Rectal smooth muscle tissue (tissue), 1 donor: ENCODE measurements around the gene ZNF785.

Experiments used
- H3K27ac ChIP-seq: one replicate; pipeline ENCODE4 v1.7.0; 2013; ENCODE audit warnings: low read depth, low read length, inconsistent platforms
- H3K27me3 ChIP-seq: one replicate; pipeline ENCODE4 v1.7.0; 2013; ENCODE audit warnings: low read length; ENCODE audit not compliant: control insufficient read depth, insufficient read depth
- H3K36me3 ChIP-seq: one replicate; pipeline ENCODE4 v1.7.0; 2013; ENCODE audit warnings: low read length; ENCODE audit not compliant: control insufficient read depth, insufficient read depth
- H3K4me1 ChIP-seq: one replicate; pipeline ENCODE4 v1.7.0; 2013; ENCODE audit warnings: low read length; ENCODE audit not compliant: control insufficient read depth, insufficient read depth
- H3K4me3 ChIP-seq: one replicate; pipeline ENCODE4 v1.7.0; 2013; ENCODE audit warnings: low read length
- H3K9ac ChIP-seq: one replicate; pipeline ENCODE4 v1.7.0; 2013; ENCODE audit warnings: low read length

Gene ZNF785

DNA sequence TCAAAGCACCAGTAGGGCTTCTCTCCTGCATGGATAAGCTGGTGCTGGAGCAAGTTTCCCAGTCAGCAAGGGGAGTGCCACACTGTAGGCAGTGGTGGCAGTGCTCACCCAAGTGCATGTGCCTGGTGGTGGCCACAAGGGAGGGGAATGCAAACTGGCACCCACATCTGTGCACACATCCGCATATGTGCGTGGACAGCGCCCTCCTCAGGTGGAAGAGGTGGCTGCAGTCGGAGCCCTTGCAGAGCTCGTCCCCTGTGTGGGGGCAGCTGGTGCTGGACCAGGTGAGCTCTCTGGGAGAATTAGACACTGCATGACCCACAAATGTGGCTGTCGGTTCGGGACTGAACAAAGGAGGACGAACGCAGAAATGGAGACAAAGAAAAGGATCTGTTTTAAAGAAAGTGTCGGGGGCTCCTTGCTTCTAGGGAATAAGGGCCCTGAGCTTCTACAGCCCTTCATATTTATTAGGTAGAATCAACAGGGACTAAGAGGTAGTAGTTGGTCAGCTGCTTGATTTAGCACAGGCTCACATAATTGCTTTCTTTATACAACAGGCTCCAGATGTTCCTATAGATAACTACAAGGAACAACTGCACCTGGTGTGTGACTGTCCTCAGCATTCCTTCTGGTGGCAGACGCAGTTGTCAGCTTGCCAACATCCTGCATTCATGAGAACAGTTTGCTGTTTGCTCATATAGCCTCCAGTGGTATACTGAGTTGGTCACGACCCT lies 30.0 kb upstream of the ZNF785 start:
- no peak overlapping the region for H3K9ac ChIP-seq
- H3K36me3 ChIP-seq, result no peaks in the 10 kb centered on the region
- no peaks in the 10 kb centered on the region for H3K27me3 ChIP-seq
- H3K4me3 ChIP-seq, result no peak overlapping the region
- no peaks in the 10 kb centered on the region for H3K4me1 ChIP-seq
- H3K27ac ChIP-seq, result no peak overlapping the region

DNA sequence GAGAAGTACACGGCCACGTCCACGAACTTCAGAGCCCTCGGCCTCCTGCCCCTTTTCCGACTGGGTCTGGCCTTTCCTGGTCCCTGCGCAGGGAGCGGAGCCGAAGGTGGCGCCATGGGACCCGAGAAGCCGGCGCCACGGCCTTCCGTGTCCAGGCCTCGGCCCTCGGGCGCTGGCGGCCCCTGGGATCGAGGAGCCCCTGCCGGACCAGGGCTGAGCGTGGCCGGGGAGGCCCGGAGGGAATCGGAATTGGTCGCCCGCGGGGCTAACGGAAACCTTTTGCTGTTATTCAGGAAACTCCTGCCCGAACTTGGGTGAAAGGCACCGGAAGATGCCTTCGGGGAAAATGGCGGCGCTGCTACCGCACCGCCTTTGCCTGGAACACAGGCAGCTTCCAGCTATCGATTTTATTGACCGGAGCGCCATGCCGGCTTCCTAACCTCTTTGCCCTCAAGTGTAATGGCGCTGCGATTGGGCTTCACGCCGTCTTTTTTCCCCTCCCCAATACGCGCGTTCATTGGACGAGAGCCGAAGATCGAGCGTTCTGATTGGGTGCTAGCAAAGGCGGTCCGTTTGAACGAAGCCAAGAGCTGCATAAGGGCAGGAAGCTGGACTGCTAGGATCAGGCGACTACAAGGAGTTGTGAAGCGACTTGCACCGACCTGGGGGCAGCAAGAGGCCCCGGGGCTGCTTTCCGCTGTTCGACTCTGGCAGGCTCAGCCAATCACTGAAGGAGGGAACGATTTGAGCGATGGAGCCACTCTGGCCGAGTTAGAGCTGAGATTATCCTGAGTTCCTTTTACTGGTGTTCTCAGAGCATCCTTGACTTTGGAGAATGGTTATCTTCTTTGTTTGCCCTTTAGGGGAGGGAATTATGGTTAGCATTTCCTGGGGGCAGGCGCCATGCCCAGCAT lies 24.7 kb upstream of the ZNF785 start, which contains the start of gene ZNF689:
TSS of gene ZNF689 (minus strand) at position 464 of the 914 bp plus-strand sequence. CDS start at position 116, 348 bp downstream.
- Histone ChIP-seq H3K27me3 (no peaks in the 10 kb centered on the region), H3K36me3 (peaks cover 1% of the 10 kb centered on the region), H3K4me3 (peak within 1 kb of the TSS; percentile 89), H3K27ac (peak within 1 kb of the TSS; percentile 97), H3K9ac (peak within 1 kb of the TSS; percentile 98), H3K4me1 (no peaks in the 10 kb centered on the region)

GRCh38 chr16:30609002-30609925 lies 23.8 kb upstream of the ZNF785 start:
- Histone ChIP-seq H3K36me3 (peaks cover 9% of the 10 kb centered on the region), H3K9ac (peak overlapping the region; percentile 98), H3K4me1 (no peaks in the 10 kb centered on the region), H3K27me3 (no peaks in the 10 kb centered on the region), H3K27ac (peak overlapping the region; percentile 97), H3K4me3 (peak overlapping the region; percentile 89)

DNA sequence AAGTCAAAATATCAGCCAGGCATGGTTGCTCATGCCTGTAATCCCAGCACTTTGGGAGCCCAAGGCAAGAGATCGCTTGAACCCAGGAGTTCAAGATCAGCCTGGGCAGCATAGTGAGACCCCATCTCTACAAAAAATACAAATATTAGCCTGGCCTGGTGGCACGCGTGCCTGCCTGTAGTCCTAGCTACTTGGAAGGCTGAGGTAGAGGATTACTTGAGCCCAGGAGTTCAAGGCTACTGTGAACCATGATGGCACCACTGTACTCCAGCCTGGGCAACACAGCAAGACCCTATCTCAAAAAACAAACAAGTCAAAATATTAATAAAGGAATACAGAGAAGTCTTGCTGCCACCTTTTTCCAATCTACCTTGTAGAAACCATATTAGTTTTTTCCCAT lies 20.5 kb upstream of the ZNF785 start:
- no peak overlapping the region for H3K9ac ChIP-seq
- H3K27me3 ChIP-seq, result no peaks in the 10 kb centered on the region
- H3K36me3 ChIP-seq, result peaks cover 13% of the 10 kb centered on the region
- H3K4me3 ChIP-seq, result no peak overlapping the region
- no peak overlapping the region for H3K27ac ChIP-seq
- no peaks in the 10 kb centered on the region for H3K4me1 ChIP-seq

DNA sequence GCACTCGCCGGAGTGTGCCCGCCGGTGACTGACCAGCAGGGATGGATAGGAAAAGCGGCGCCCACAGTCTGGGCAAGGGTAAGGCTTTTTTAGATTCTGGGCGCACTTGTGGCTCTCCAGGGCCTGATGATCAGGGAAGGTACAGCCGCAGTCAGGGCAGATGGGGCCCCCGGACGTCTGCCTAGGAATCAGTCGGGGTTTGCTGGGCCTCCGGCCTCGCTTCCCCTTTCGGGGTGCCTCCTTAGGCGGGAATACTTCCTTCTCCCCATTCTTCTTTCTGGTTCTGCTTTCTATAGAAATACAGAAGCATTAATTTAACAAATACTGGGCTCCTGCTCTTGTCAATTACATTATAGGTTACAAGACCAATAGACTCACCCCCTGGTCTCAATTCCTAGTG lies 19.7 kb upstream of the ZNF785 start:
- Histone ChIP-seq H3K4me1 (no peaks in the 10 kb centered on the region), H3K4me3 (no peak overlapping the region), H3K27ac (no peak overlapping the region), H3K36me3 (peaks cover 13% of the 10 kb centered on the region), H3K27me3 (no peaks in the 10 kb centered on the region), H3K9ac (no peak overlapping the region)

GRCh38 chr16:30604316-30604947 lies 18.9 kb upstream of the ZNF785 start:
- Histone ChIP-seq H3K4me3 (no peak overlapping the region), H3K4me1 (no peaks in the 10 kb centered on the region), H3K9ac (no peak overlapping the region), H3K36me3 (peaks cover 13% of the 10 kb centered on the region), H3K27ac (no peak overlapping the region), H3K27me3 (no peaks in the 10 kb centered on the region)

GRCh38 chr16:30603945-30604315 lies 18.4 kb upstream of the ZNF785 start:
- Histone ChIP-seq H3K4me3 (no peak overlapping the region), H3K9ac (no peak overlapping the region), H3K36me3 (peaks cover 13% of the 10 kb centered on the region), H3K4me1 (no peaks in the 10 kb centered on the region), H3K27me3 (no peaks in the 10 kb centered on the region), H3K27ac (no peak overlapping the region)

GRCh38 chr16:30602616-30603277 lies 17.2 kb upstream of the ZNF785 start:
- H3K36me3 ChIP-seq, result peaks cover 13% of the 10 kb centered on the region
- no peaks in the 10 kb centered on the region for H3K27me3 ChIP-seq
- no peak overlapping the region for H3K9ac ChIP-seq
- H3K4me3 ChIP-seq, result no peak overlapping the region
- H3K27ac ChIP-seq, result no peak overlapping the region
- H3K4me1 ChIP-seq, result no peaks in the 10 kb centered on the region

DNA sequence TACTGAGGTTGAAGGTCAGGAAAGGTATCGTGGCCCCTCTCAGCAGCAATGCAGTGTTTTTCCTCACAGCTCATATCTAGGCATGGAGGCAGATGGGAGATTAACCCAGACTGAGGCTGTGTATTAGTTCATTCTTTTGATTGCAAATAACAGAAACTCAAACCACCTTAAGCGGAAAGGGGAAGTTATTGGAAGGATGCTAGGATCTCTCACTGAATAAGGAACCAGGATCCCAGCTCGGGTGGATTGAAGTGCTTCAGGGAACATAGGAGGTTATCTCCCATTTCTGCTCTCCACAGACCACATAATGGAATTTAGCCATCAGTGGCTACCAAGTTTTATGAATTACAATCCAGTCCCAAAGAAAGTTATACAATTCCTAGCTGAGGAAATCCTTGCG lies 16.5 kb upstream of the ZNF785 start:
- no peak overlapping the region for H3K4me3 ChIP-seq
- H3K4me1 ChIP-seq, result no peaks in the 10 kb centered on the region
- H3K27ac ChIP-seq, result peak overlapping the region; percentile 19
- H3K36me3 ChIP-seq, result peaks cover 13% of the 10 kb centered on the region
- no peaks in the 10 kb centered on the region for H3K27me3 ChIP-seq
- no peak overlapping the region for H3K9ac ChIP-seq

DNA sequence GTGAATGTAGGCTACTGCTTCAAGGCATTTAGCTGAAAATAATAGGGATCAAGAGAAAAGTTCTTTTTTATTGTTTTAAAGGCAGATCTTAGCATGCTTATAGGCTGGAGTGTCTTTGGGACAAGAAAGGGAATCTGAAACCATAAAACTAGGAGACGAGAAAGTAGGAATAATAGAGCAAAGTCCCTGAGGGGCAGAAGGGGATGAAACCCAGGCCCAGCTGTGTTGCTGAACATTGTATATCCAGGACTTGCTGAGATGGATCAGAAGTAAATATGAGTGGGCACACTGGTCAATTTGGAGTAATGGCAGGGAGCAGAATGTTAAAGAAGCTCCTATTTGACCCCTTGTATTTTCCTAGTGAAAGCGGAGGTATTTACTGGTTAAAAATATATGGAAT lies 15.4 kb upstream of the ZNF785 start:
- Histone ChIP-seq H3K36me3 (peaks cover 13% of the 10 kb centered on the region), H3K4me3 (no peak overlapping the region), H3K9ac (no peak overlapping the region), H3K27me3 (no peaks in the 10 kb centered on the region), H3K4me1 (no peaks in the 10 kb centered on the region), H3K27ac (no peak overlapping the region)

DNA sequence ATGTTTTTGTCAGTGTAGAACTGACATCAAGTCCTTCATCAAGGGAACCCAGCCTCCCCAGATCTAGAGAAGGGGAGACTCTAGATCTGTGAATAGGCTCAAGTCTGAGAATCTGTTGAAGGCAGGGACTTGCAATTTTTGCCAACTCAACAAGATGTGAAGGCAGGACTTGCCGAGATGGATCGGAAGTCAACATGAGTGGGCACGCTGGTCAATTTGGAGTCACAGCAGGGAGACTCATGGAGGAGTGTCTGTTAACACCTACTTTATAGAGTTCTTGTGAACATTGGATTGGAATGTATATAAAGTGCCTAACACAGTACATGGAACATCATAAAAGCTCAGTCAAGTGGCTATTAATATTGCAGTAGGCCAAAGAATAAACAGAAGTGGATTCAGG lies 14.7 kb upstream of the ZNF785 start:
- Histone ChIP-seq H3K4me3 (no peak overlapping the region), H3K27ac (no peak overlapping the region), H3K36me3 (peaks cover 12% of the 10 kb centered on the region), H3K27me3 (no peaks in the 10 kb centered on the region), H3K4me1 (no peaks in the 10 kb centered on the region), H3K9ac (no peak overlapping the region)
